ENCODE results near the gene PNPLA7. TPM values are rescaled to one million over a fixed set of nuclear protein-coding genes. Genes with fewer than 3 reads are reported as not detected.

The PNPLA7 gene
- total and polyA plus RNA-seq, 2 donors (not counting 1 experiment from before 2014, with no cell fraction given): 18.7 to 29.9 TPM

GRCh38 chr9:137431416-137431931 lies 118.7 kb downstream of the PNPLA7 start:
- H4K20me1 ChIP-seq (ENCODE audit: control insufficient read depth, insufficient read depth, low read length, poor library complexity, severe bottlenecking): no peaks in the 10 kb centered on the region
- no peaks in the 10 kb centered on the region for H3K79me2 ChIP-seq (ENCODE audit: control insufficient read depth, insufficient read depth, low read length)
- H3K4me3 ChIP-seq (ENCODE audit: control extremely low read depth in 1 of 5, extremely low read depth in 1 of 5, insufficient read depth in 1 of 5, low read depth in 2 of 5, low read length in 4 of 5): no peak overlapping the region
- 56% methylated on average over 21 of the region's 21 CpGs for WGBS (ENCODE audit: insufficient coverage)
- ATAC-seq (ENCODE audit: low read depth): no peak
- H3K27me3 Mint-ChIP-seq: no peaks in the 10 kb centered on the region
- ChIA-PET POLR2A (no interaction called here), CTCF (no interaction called here)
- H3K36me3 ChIP-seq (replicated peaks in 1 of 2; ENCODE audit: control extremely low read depth in 1 of 2, control insufficient read depth in 1 of 2, extremely low read depth in 1 of 2, insufficient read depth in 2 of 2, low read length in 1 of 2): no peaks in the 10 kb centered on the region
- no peak overlapping the region for H3K4me2 ChIP-seq (replicated peaks; ENCODE audit: low read depth, low read length, poor library complexity, severe bottlenecking)
- H3K9ac ChIP-seq (ENCODE audit: low read length): no peak overlapping the region
- H3K4me3 Mint-ChIP-seq: no peak overlapping the region
- peaks cover 0 to 35% (median 8%) of the 10 kb centered on the region in 4 experiments for H3K27me3 ChIP-seq (replicated peaks in 1 of 4; ENCODE audit: control extremely low read depth in 1 of 4, control insufficient read depth in 3 of 4, insufficient read depth in 4 of 4, low read length in 3 of 4)
- H3K9me3 Mint-ChIP-seq (ENCODE audit: insufficient read depth): no peaks in the 10 kb centered on the region
- DNase-seq: no peak
- intact Hi-C loops (cut with micrococcal nuclease): no loop called here
- peaks cover 24 to 26% of the 10 kb centered on the region in 2 donors for H3K4me1 ChIP-seq (ENCODE audit: control insufficient read depth in 2 of 2, insufficient read depth in 2 of 2, low read length in 2 of 2)
- peaks cover 10% of the 10 kb centered on the region for H3K4me1 Mint-ChIP-seq
- H3K27ac ChIP-seq (ENCODE audit: low read length in 2 of 2): no peak overlapping the region
- no peak for TF ChIP-seq EZH2 (IDR thresholded peaks at IDR 0.05; ENCODE audit: borderline replicate concordance, insufficient read depth, low read depth, low read length, poor library complexity, severe bottlenecking)
- H2AFZ ChIP-seq (ENCODE audit: insufficient read depth, low read depth, low read length, poor library complexity, severe bottlenecking): no peak overlapping the region
- H3K9me3 ChIP-seq (ENCODE audit: control extremely low read depth in 1 of 3, control insufficient read depth in 2 of 3, insufficient read depth in 1 of 3, low read length in 2 of 3): peaks cover 0 to 13% (median 0%) of the 10 kb centered on the region in 3 donors
- no peak overlapping the region for H3K27ac Mint-ChIP-seq

- H3K27ac ChIP-seq (ENCODE audit: low read length in 2 of 2): no peak overlapping the region
- H3K27me3 Mint-ChIP-seq: no peaks in the 10 kb centered on the region
- H4K20me1 ChIP-seq (ENCODE audit: control insufficient read depth, insufficient read depth, low read length, poor library complexity, severe bottlenecking): no peaks in the 10 kb centered on the region
- peak overlapping the region; percentile 67 for H3K4me2 ChIP-seq (replicated peaks; ENCODE audit: low read depth, low read length, poor library complexity, severe bottlenecking)
- H3K27me3 ChIP-seq (replicated peaks in 1 of 4; ENCODE audit: control extremely low read depth in 1 of 4, control insufficient read depth in 3 of 4, insufficient read depth in 4 of 4, low read length in 3 of 4): peaks cover 0 to 35% (median 8%) of the 10 kb centered on the region in 4 experiments
- WGBS (ENCODE audit: insufficient coverage): 55% methylated on average over 25 of the region's 27 CpGs
- no peaks in the 10 kb centered on the region for H3K9me3 Mint-ChIP-seq (ENCODE audit: insufficient read depth)
- no peak overlapping the region for H3K27ac Mint-ChIP-seq
- no peaks in the 10 kb centered on the region for H3K36me3 ChIP-seq (replicated peaks in 1 of 2; ENCODE audit: control extremely low read depth in 1 of 2, control insufficient read depth in 1 of 2, extremely low read depth in 1 of 2, insufficient read depth in 2 of 2, low read length in 1 of 2)
- intact Hi-C loops (cut with micrococcal nuclease): no loop called here
- DNase-seq (no peak), ATAC-seq (ENCODE audit: low read depth) (no peak)
- no peaks in the 10 kb centered on the region for H3K79me2 ChIP-seq (ENCODE audit: control insufficient read depth, insufficient read depth, low read length)
- peaks cover 10% of the 10 kb centered on the region for H3K4me1 Mint-ChIP-seq
- TF ChIP-seq CTCF (IDR thresholded peaks at IDR 0.05) (no peak), EZH2 (IDR thresholded peaks at IDR 0.05; ENCODE audit: borderline replicate concordance, insufficient read depth, low read depth, low read length, poor library complexity, severe bottlenecking) (no peak)
- peaks cover 0 to 13% (median 0%) of the 10 kb centered on the region in 3 donors for H3K9me3 ChIP-seq (ENCODE audit: control extremely low read depth in 1 of 3, control insufficient read depth in 2 of 3, insufficient read depth in 1 of 3, low read length in 2 of 3)
- H3K9ac ChIP-seq (ENCODE audit: low read length): peak overlapping the region; percentile 28
- H3K4me3 ChIP-seq (ENCODE audit: control extremely low read depth in 1 of 5, extremely low read depth in 1 of 5, insufficient read depth in 1 of 5, low read depth in 2 of 5, low read length in 4 of 5): peak overlapping the region in 1 of 5 experiments; percentile 36
- peaks cover 24 to 26% of the 10 kb centered on the region in 2 donors for H3K4me1 ChIP-seq (ENCODE audit: control insufficient read depth in 2 of 2, insufficient read depth in 2 of 2, low read length in 2 of 2)
- no peak overlapping the region for H2AFZ ChIP-seq (ENCODE audit: insufficient read depth, low read depth, low read length, poor library complexity, severe bottlenecking)
- ChIA-PET CTCF (interaction anchor here (1.2 kb wide), 1 partner anchor 129 kb away, joined by 3 read pairs; the partner anchor contains the start of gene NRARP), POLR2A (no interaction called here)
- H3K4me3 Mint-ChIP-seq: peak overlapping the region; percentile 26
These were observed 119.3 kb downstream of the PNPLA7 start for GRCh38 chr9:137430723-137431415.

Data from B cell (primary cell).